Esophagus muscularis mucosa (tissue), 4 donors: ENCODE results near the gene CEP131. TPM values are rescaled to one million over a fixed set of nuclear protein-coding genes. Genes with fewer than 3 reads are reported as not detected.

Source experiments
- DNase-seq: peaks from one replicate; pipeline ENCODE4 v3.0.0-alpha.2; 2017; ENCODE audit errors: extremely low spot score
- H3K27ac ChIP-seq, 4 donors: fragments of 200-600 bp; sonication (generic); replicated peaks in 1 of 4; 1 replicate in 3 of 4; 2 replicates in 1 of 4; pipeline ENCODE4 v1.5.1; 2016 to 2019; ENCODE audit warnings: mild to moderate bottlenecking in 1 of 4
- H3K27me3 ChIP-seq, 4 donors: fragments of 200-600 bp; sonication (generic); one replicate each; pipeline versions ENCODE4 v1.5.1 to v1.6.0; 2016 to 2019
- H3K36me3 ChIP-seq, 4 donors: fragments of 200-600 bp; sonication (generic); one replicate each; pipeline ENCODE4 v1.5.1; 2016 to 2019
- H3K4me1 ChIP-seq, 4 donors: fragments of 200-600 bp; sonication (generic); one replicate each; pipeline ENCODE4 v1.5.1; 2016 to 2019
- H3K4me3 ChIP-seq, 4 donors: fragments of 200-600 bp; sonication (generic); 1 replicate in 2 of 4; 2 replicates in 2 of 4; pipeline ENCODE4 v1.5.1; 2016 to 2019; ENCODE audit warnings: mild to moderate bottlenecking in 4 of 4, moderate library complexity in 1 of 4
- H3K9me3 ChIP-seq, 4 donors: fragments of 200-600 bp; sonication (generic); 1 replicate in 3 of 4; 2 replicates in 1 of 4; pipeline ENCODE4 v1.5.1; 2016 to 2019
- CTCF ChIP-seq, 3 experiments: fragments of 200-600 bp in 2 of 3; fragments of 450-650 bp in 1 of 3; sonication (generic) in 2 of 3; IDR thresholded peaks; one replicate each; pipeline ENCODE4 v1.5.1; 2017 to 2019; ENCODE audit warnings: antibody characterized with exemption in 3 of 3, mild to moderate bottlenecking in 2 of 3, moderate library complexity in 1 of 3
- EP300 ChIP-seq: sonication (generic); formaldehyde crosslinking; IDR thresholded peaks from one replicate; pipeline ENCODE4 v1.6.1; 2017; ENCODE audit warnings: antibody characterized with exemption
- POLR2A ChIP-seq: fragments of 450-650 bp; IDR thresholded peaks from one replicate; pipeline ENCODE4 v1.6.1; 2017; ENCODE audit warnings: antibody characterized with exemption, moderate library complexity, mild to moderate bottlenecking, low read depth
- POLR2AphosphoS5 ChIP-seq, 2 donors: sonication (generic); formaldehyde crosslinking; IDR thresholded peaks; one replicate each; pipeline ENCODE4 v1.6.1; 2017; ENCODE audit warnings: antibody characterized with exemption in 2 of 2
- WGBS: methylation state at CpG from one replicate; pipeline ENCODE4 v1.1.5; 2018; 5-methylcytosine and 5-hydroxymethylcytosine counted together
- intact Hi-C: fragments of 100-400 bp; cut with DNase I; formaldehyde crosslinking; loops from one replicate; pipeline ENCODE4 v1.15.1; 2023
- total RNA-seq, 4 donors: library from RNA; depleted of rRNA; stranded (reverse); fragments of >200 nt; gene quantifications; one replicate each; pipeline versions ENCODE4 v1.1.0 to v1.2.1, GENCODE V29; 2016

The CEP131 gene
- total RNA-seq, 4 donors from 2014 or later, result 4.5 to 10.6 (median 8.9) TPM

GRCh38 chr17:81260641-81261040 is 37.9 kb upstream of the CEP131 start:
- H3K36me3 ChIP-seq, result peaks cover 40 to 86% (median 78%) of the 10 kb centered on the region in 4 donors
- 92% methylated on average over 11 of the region's 19 CpGs for WGBS
- intact Hi-C loops, result no loop called here

GRCh38 chr17:81260171-81260570 is 37.4 kb upstream of the CEP131 start:
- no peaks in the 10 kb centered on the region for H3K27me3 ChIP-seq
- no peak overlapping the region for H3K27ac ChIP-seq
- 90% methylated on average over 6 of the region's 17 CpGs for WGBS
- no peak for DNase-seq
- intact Hi-C loops, result no loop called here
- H3K36me3 ChIP-seq, result peaks cover 40 to 81% (median 73%) of the 10 kb centered on the region in 4 donors
- H3K9me3 ChIP-seq, result no peaks in the 10 kb centered on the region
- H3K4me1 ChIP-seq, result peaks cover 7 to 26% (median 23%) of the 10 kb centered on the region in 4 donors
- TF ChIP-seq POLR2AphosphoS5 (IDR thresholded peaks at IDR 0.05) (no peak), EP300 (no peak), POLR2A (no peak), CTCF (IDR thresholded peaks at IDR 0.05) (no peak)
- no peak overlapping the region for H3K4me3 ChIP-seq

More at GRCh38 chr17:81260641-81261040, 37.9 kb upstream of the CEP131 start:
- Histone ChIP-seq H3K4me3 (no peak overlapping the region), H3K4me1 (peaks cover 2 to 22% (median 18%) of the 10 kb centered on the region in 4 donors), H3K27ac (no peak overlapping the region), H3K27me3 (no peaks in the 10 kb centered on the region), H3K9me3 (no peaks in the 10 kb centered on the region)
- DNase-seq, result no peak
- TF ChIP-seq POLR2AphosphoS5 (IDR thresholded peaks at IDR 0.05), result no peak
- no peak for TF ChIP-seq CTCF (IDR thresholded peaks at IDR 0.05)
- TF ChIP-seq EP300, result no peak
- no peak for TF ChIP-seq POLR2A

GRCh38 chr17:81259058-81259605 is 36.4 kb upstream of the CEP131 start:
- DNase-seq, result no peak
- H3K9me3 ChIP-seq, result no peaks in the 10 kb centered on the region
- H3K4me3 ChIP-seq, result no peak overlapping the region
- 87% methylated on average over 18 of the region's 23 CpGs for WGBS
- H3K27ac ChIP-seq, result no peak overlapping the region
- TF ChIP-seq POLR2A, result no peak
- no peak for TF ChIP-seq POLR2AphosphoS5 (IDR thresholded peaks at IDR 0.05)
- TF ChIP-seq EP300, result no peak
- TF ChIP-seq CTCF (IDR thresholded peaks at IDR 0.05), result no peak
- H3K4me1 ChIP-seq, result peaks cover 14 to 37% (median 33%) of the 10 kb centered on the region in 4 donors
- peaks cover 30 to 71% (median 63%) of the 10 kb centered on the region in 4 donors for H3K36me3 ChIP-seq
- intact Hi-C loops, result loop anchor here (5.0 kb wide), 1 partner anchor 33 kb away; no protein-coding TSS in a partner anchor
- no peaks in the 10 kb centered on the region for H3K27me3 ChIP-seq

- Histone ChIP-seq H3K4me1 (peaks cover 14 to 42% (median 38%) of the 10 kb centered on the region in 4 donors), H3K36me3 (peaks cover 30 to 63% (median 54%) of the 10 kb centered on the region in 4 donors), H3K9me3 (no peaks in the 10 kb centered on the region), H3K27ac (no peak overlapping the region), H3K27me3 (no peaks in the 10 kb centered on the region), H3K4me3 (no peak overlapping the region)
- intact Hi-C loops, result loop anchor here (5.0 kb wide), 1 partner anchor 34 kb away; no protein-coding TSS in a partner anchor
- DNase-seq, result no peak
- WGBS, result 66% methylated on average over 7 of the region's 20 CpGs
- TF ChIP-seq POLR2A, result no peak
- no peak for TF ChIP-seq CTCF (IDR thresholded peaks at IDR 0.05)
- no peak for TF ChIP-seq POLR2AphosphoS5 (IDR thresholded peaks at IDR 0.05)
- TF ChIP-seq EP300, result no peak
Measured at GRCh38 chr17:81258292-81258691, 35.5 kb upstream of the CEP131 start.

DNA sequence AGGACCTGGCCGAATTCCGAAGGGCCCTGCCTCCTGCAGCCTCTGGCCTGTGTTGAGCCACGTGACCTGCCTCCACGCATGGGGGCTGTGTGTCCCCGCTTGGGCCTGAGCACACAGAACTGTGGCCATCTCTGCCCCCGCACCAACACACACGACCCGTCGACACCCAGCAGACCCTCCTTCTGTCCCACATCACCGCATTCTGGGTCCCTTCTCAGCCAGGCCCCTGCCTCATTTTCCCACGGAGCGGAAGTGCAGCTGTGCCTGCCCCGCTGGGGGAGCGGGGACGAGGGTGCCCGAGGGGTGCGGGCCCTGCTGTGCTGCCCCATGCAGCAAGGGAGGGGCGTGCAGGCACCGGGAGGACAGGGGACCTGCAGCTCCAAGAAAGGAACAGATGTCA is 34.8 kb upstream of the CEP131 start:
- Histone ChIP-seq H3K4me1 (peaks cover 14 to 50% (median 42%) of the 10 kb centered on the region in 4 donors), H3K27me3 (no peaks in the 10 kb centered on the region), H3K9me3 (no peaks in the 10 kb centered on the region), H3K36me3 (peaks cover 30 to 59% (median 53%) of the 10 kb centered on the region in 4 donors), H3K27ac (no peak overlapping the region), H3K4me3 (no peak overlapping the region)
- TF ChIP-seq POLR2A, result no peak
- no peak for TF ChIP-seq POLR2AphosphoS5 (IDR thresholded peaks at IDR 0.05)
- TF ChIP-seq CTCF (IDR thresholded peaks at IDR 0.05), result no peak
- no peak for TF ChIP-seq EP300
- intact Hi-C loops, result loop anchor here (5.0 kb wide), 1 partner anchor 35 kb away; no protein-coding TSS in a partner anchor
- no peak for DNase-seq
- 93% methylated on average over 12 of the region's 19 CpGs for WGBS
